NB4 (cell line): Measurements from ENCODE around the gene CCDC121.

ENCODE experiments used
- CTCF ChIP-seq: IDR thresholded peaks from one replicate; pipeline ENCODE4 v1.5.1; 2012; ENCODE audit warnings: low read depth, low read length
- MYC ChIP-seq: IDR thresholded peaks from 2 replicates; pipeline ENCODE4 v1.6.1; 2011; ENCODE audit warnings: low read depth, low read length
- POLR2A ChIP-seq: IDR thresholded peaks from 2 replicates; pipeline ENCODE4 v1.6.1; 2011; ENCODE audit warnings: mild to moderate bottlenecking; ENCODE audit not compliant: insufficient read length; ENCODE audit errors: extremely low read depth

GRCh38 chr2:27584597-27584996 is 44.2 kb downstream of the CCDC121 start:
- TF ChIP-seq CTCF: no peak
- no peak for TF ChIP-seq POLR2A
- no peak for TF ChIP-seq MYC
